HUES6 (cell line): ENCODE data around the gene PPDPF.

Experiments used
- H3K27ac ChIP-seq: 2 replicates; pipeline ENCODE4 v1.7.0; 2013; ENCODE audit warnings: low read depth, mild to moderate bottlenecking, low read length, inconsistent platforms
- H3K27me3 ChIP-seq: 2 replicates; pipeline ENCODE4 v1.6.1; 2013; ENCODE audit warnings: low read length; ENCODE audit not compliant: control insufficient read depth, insufficient read depth
- H3K36me3 ChIP-seq: 2 replicates; pipeline ENCODE4 v1.6.1; 2013; ENCODE audit warnings: low read length; ENCODE audit not compliant: control insufficient read depth, insufficient read depth
- H3K4me1 ChIP-seq: 2 replicates; pipeline ENCODE4 v1.6.1; 2013; ENCODE audit warnings: low read length; ENCODE audit not compliant: control insufficient read depth, insufficient read depth
- H3K4me3 ChIP-seq: 2 replicates; pipeline ENCODE4 v1.5.1; 2013; ENCODE audit warnings: low read depth, low read length
- H3K9ac ChIP-seq: one replicate; pipeline ENCODE4 v1.6.1; 2013; ENCODE audit warnings: mild to moderate bottlenecking, low read length
- H3K9me3 ChIP-seq: 2 replicates; pipeline ENCODE4 v1.6.1; 2013; ENCODE audit warnings: low read depth, low read length; ENCODE audit not compliant: control insufficient read depth, insufficient read depth

Gene PPDPF

GRCh38 chr20:63540417-63541186, 20.0 kb downstream of the PPDPF start:
- Histone ChIP-seq H3K4me3 (no peak overlapping the region), H3K36me3 (no peaks in the 10 kb centered on the region), H3K27me3 (no peaks in the 10 kb centered on the region), H3K4me1 (peaks cover 11% of the 10 kb centered on the region; the same call in 1 of the 2 replicates), H3K9ac (no peak overlapping the region), H3K27ac (no peak overlapping the region), H3K9me3 (no peaks in the 10 kb centered on the region)

DNA sequence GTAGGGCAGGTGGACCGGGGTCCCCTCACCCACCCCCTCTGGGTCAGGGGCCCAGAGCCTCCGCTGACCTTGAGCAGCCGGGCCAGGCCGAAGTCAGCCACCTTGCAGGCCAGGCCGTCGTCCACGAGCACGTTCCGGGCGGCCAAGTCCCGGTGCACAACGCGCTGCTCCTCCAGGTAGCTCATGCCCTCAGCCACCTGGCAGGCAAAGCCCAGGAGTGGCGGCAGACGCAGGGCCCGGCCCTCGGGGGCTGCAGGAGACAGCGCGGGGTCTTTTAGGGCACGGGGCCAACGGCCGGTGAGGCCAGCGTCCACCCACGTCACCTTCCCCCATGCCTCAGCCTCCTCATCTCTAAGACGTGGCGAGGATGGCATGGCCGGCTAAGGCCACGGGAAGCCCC, 20.8 kb downstream of the PPDPF start:
- Histone ChIP-seq H3K9ac (no peak overlapping the region), H3K27ac (no peak overlapping the region), H3K9me3 (no peaks in the 10 kb centered on the region), H3K36me3 (no peaks in the 10 kb centered on the region), H3K4me1 (peaks cover 8% of the 10 kb centered on the region; the same call in 1 of the 2 replicates), H3K27me3 (no peaks in the 10 kb centered on the region), H3K4me3 (no peak overlapping the region)

DNA sequence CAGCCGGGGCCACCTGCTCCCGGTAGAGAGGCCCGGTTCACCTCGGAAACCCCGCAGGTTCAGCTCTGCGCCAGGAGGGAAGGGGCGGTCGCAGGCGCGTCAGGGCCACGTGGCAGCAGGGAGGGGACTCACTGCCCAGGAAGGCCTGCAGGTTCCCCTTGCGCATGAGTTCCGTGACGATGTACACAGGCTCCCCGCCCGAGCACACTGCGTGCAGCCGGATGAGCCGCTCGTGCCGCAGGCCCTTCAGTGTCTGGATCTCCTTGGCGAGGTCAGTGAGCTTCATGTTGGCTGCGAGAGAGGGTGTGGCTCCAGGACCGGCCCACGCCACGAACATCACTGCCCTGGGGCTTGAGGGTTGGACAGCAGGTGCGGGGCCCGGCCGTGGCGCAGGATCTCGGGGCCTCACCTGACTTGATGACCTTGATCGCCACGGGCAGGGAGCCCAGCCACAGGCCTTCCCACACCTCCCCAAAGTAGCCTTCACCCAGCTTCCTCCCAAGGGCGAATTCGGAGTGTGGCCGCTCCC, 21.5 kb downstream of the PPDPF start:
- Histone ChIP-seq H3K27me3 (no peaks in the 10 kb centered on the region), H3K27ac (no peak overlapping the region), H3K36me3 (no peaks in the 10 kb centered on the region), H3K9ac (no peak overlapping the region), H3K4me1 (peaks cover 7% of the 10 kb centered on the region; the same call in 1 of the 2 replicates), H3K9me3 (no peaks in the 10 kb centered on the region), H3K4me3 (no peak overlapping the region)

GRCh38 chr20:63542696-63543095, 22.1 kb downstream of the PPDPF start:
- Histone ChIP-seq H3K9ac (no peak overlapping the region), H3K4me1 (peaks cover 6% of the 10 kb centered on the region), H3K9me3 (no peaks in the 10 kb centered on the region), H3K36me3 (no peaks in the 10 kb centered on the region), H3K4me3 (no peak overlapping the region), H3K27ac (no peak overlapping the region), H3K27me3 (no peaks in the 10 kb centered on the region)

GRCh38 chr20:63543131-63543530, 22.6 kb downstream of the PPDPF start:
- no peak overlapping the region for H3K4me3 ChIP-seq
- no peaks in the 10 kb centered on the region for H3K27me3 ChIP-seq
- H3K27ac ChIP-seq: no peak overlapping the region
- H3K9me3 ChIP-seq: no peaks in the 10 kb centered on the region
- no peak overlapping the region for H3K9ac ChIP-seq
- H3K36me3 ChIP-seq: no peaks in the 10 kb centered on the region
- peaks cover 9% of the 10 kb centered on the region for H3K4me1 ChIP-seq

DNA sequence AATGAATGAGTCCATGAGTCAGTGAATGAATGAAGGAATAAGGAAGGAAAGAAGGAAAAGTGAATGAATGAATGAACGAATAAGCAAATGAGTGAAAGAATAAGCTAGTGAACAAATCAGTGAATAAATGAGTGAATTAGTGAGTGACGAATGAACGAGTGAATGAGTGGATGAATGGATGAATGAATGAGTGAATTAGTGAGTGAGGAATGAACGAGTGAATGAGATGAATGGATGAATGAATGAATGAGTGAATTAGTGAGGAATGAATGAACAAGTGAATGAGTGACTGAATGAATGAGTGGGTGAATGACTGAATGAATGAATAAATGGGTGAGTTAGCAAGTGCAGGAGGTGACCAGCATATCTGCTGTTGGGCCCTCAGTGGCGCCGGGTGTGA, 23.2 kb downstream of the PPDPF start:
- H3K9me3 ChIP-seq: no peaks in the 10 kb centered on the region
- no peak overlapping the region for H3K27ac ChIP-seq
- H3K36me3 ChIP-seq: no peaks in the 10 kb centered on the region
- H3K27me3 ChIP-seq: no peaks in the 10 kb centered on the region
- H3K9ac ChIP-seq: no peak overlapping the region
- H3K4me1 ChIP-seq: peaks cover 15% of the 10 kb centered on the region
- no peak overlapping the region for H3K4me3 ChIP-seq

- Histone ChIP-seq H3K4me3 (no peak overlapping the region), H3K27me3 (no peaks in the 10 kb centered on the region), H3K27ac (no peak overlapping the region), H3K4me1 (peaks cover 19% of the 10 kb centered on the region), H3K36me3 (no peaks in the 10 kb centered on the region), H3K9ac (no peak overlapping the region), H3K9me3 (no peaks in the 10 kb centered on the region)
These were observed 23.8 kb downstream of the PPDPF start for GRCh38 chr20:63544241-63544957.

- peaks cover 20% of the 10 kb centered on the region for H3K4me1 ChIP-seq
- no peaks in the 10 kb centered on the region for H3K27me3 ChIP-seq
- H3K36me3 ChIP-seq: no peaks in the 10 kb centered on the region
- H3K9ac ChIP-seq: no peak overlapping the region
- no peak overlapping the region for H3K27ac ChIP-seq
- H3K9me3 ChIP-seq: no peaks in the 10 kb centered on the region
- no peak overlapping the region for H3K4me3 ChIP-seq
These were observed 24.5 kb downstream of the PPDPF start for GRCh38 chr20:63544958-63545516.

- no peaks in the 10 kb centered on the region for H3K36me3 ChIP-seq
- no peak overlapping the region for H3K9ac ChIP-seq
- no peak overlapping the region for H3K4me3 ChIP-seq
- peaks cover 20% of the 10 kb centered on the region for H3K4me1 ChIP-seq
- H3K27ac ChIP-seq: no peak overlapping the region
- H3K9me3 ChIP-seq: no peaks in the 10 kb centered on the region
- no peaks in the 10 kb centered on the region for H3K27me3 ChIP-seq
These were observed 25.2 kb downstream of the PPDPF start for GRCh38 chr20:63545814-63546213.

DNA sequence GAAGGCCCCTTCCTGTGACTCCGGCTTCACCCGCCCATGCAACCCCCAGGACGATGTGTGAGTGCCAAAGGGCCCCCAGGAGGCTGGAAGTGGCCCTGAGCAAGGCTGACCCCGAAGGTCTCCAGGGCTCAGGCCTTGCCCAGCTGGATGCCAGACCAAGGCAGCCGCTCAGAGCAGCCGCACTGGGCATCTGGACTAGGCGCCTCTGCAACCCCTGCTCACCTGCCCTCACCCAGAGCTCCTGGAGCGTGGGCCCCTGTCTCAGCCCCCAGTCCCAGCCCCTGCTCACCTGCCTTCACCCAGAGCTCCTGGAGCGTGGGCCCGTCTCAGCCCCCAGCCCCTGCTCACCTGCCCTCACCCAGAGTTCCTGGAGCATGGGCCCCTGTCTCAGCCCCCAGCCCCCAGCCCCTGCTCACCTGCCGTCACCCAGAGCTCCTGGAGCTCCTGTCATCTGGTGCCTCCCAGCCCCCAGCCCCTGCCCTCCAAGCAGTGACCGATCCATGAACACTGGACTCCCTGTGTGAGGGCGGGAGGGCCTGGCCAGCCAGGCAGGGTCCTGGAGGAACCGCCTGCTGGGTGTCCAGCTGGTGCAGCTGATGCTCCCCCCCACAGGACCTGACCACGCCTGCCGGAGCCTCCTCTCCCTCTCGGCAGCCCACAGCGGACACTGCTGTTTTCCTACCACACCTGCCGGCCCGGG, 25.8 kb downstream of the PPDPF start:
- Histone ChIP-seq H3K4me3 (no peak overlapping the region), H3K9ac (no peak overlapping the region), H3K4me1 (peaks cover 23% of the 10 kb centered on the region), H3K36me3 (no peaks in the 10 kb centered on the region), H3K27ac (no peak overlapping the region), H3K9me3 (no peaks in the 10 kb centered on the region), H3K27me3 (no peaks in the 10 kb centered on the region)
